H1 (cell line): ENCODE measurements around the gene PPP1R14B. TPM values are rescaled to one million over a fixed set of nuclear protein-coding genes. Genes with fewer than 3 reads are reported as not detected.

Source experiments
- CTCF ChIA-PET: fragments of 300-600 bp; sonication (Branson Sonifier 250); formaldehyde crosslinking; loops from one replicate; lab custom pipeline; 2021; ENCODE audit not compliant: partially characterized antibody; lab: Charles Lee
- POLR2A ChIA-PET: fragments of 300-600 bp; sonication (Branson Sonifier 250); formaldehyde crosslinking; loops from one replicate; lab custom pipeline; 2021; ENCODE audit warnings: inconsistent platforms; ENCODE audit not compliant: partially characterized antibody; lab: Charles Lee
- DNase-seq, 2 experiments: peaks; one replicate each; pipeline versions ENCODE4 v3.0.0 to v3.0.0-alpha.2; 2010 to 2022; ENCODE audit warnings: low spot score in 2 of 2, low read depth in 1 of 2, mixed read lengths in 1 of 2
- FAIRE-seq: peaks from 2 replicates; lab custom pipeline; 2011; peaks lifted over from hg19 to GRCh38; lab: Jason Lieb, UNC
- H2AFZ ChIP-seq: 2 replicates; pipeline ENCODE4 v1.8.1; 2012; ENCODE audit warnings: low read length, inconsistent platforms
- H2AK5ac ChIP-seq: 2 replicates; pipeline ENCODE4 v1.6.1; 2013; ENCODE audit warnings: low read depth, low read length
- H2BK120ac ChIP-seq: replicated peaks from 2 replicates; pipeline ENCODE3; 2013; ENCODE audit warnings: low read depth, low read length, inconsistent platforms
- H2BK12ac ChIP-seq: 2 replicates; pipeline ENCODE4 v1.6.1; 2013; ENCODE audit warnings: low read depth, low read length
- H2BK15ac ChIP-seq: 2 replicates; pipeline ENCODE4 v1.6.1; 2013; ENCODE audit warnings: low read length
- H2BK20ac ChIP-seq: 2 replicates; pipeline ENCODE4 v1.6.1; 2013; ENCODE audit warnings: low read length
- H2BK5ac ChIP-seq: 2 replicates; pipeline ENCODE4 v1.6.1; 2013; ENCODE audit warnings: low read depth, low read length
- H3K14ac ChIP-seq: 2 replicates; pipeline ENCODE4 v1.6.1; 2013; ENCODE audit warnings: inconsistent platforms; ENCODE audit not compliant: insufficient read length
- H3K18ac ChIP-seq: 2 replicates; pipeline ENCODE4 v1.6.1; 2013; ENCODE audit warnings: low read length; ENCODE audit errors: extremely low read depth
- H3K23ac ChIP-seq: 2 replicates; pipeline ENCODE4 v1.6.1; 2013; ENCODE audit warnings: inconsistent platforms; ENCODE audit not compliant: insufficient read length
- H3K23me2 ChIP-seq: 2 replicates; pipeline ENCODE4 v1.6.1; 2013; ENCODE audit warnings: low read depth, low read length
- H3K27ac ChIP-seq: 2 replicates; pipeline ENCODE4 v1.6.1; 2011; ENCODE audit warnings: low read depth, low read length, inconsistent platforms
- H3K27me3 ChIP-seq, 4 experiments: replicated peaks in 1 of 4; 1 replicate in 1 of 4; 2 replicates in 3 of 4; pipeline versions ENCODE4 v1.6.1 to v1.8.1; 2011 to 2013; ENCODE audit warnings: low read length in 3 of 4, mild to moderate bottlenecking in 3 of 4, inconsistent platforms in 2 of 4, mixed read lengths in 2 of 4, moderate library complexity in 1 of 4; ENCODE audit not compliant: control insufficient read depth in 3 of 4, insufficient read depth in 3 of 4; ENCODE audit errors: extremely low read depth in 1 of 4
- H3K36me3 ChIP-seq, 4 experiments: 2 replicates each; pipeline versions ENCODE4 v1.6.1 to v1.8.1; 2011 to 2013; ENCODE audit warnings: mild to moderate bottlenecking in 4 of 4, low read length in 3 of 4, moderate library complexity in 2 of 4, control low read depth in 1 of 4, inconsistent platforms in 1 of 4; ENCODE audit not compliant: insufficient read depth in 4 of 4, control insufficient read depth in 2 of 4
- H3K4ac ChIP-seq: replicated peaks from 2 replicates; pipeline ENCODE3; 2013; ENCODE audit warnings: low read length, low read depth, mixed read lengths, inconsistent platforms; ENCODE audit not compliant: insufficient read length
- H3K4me1 ChIP-seq, 4 experiments: replicated peaks in 1 of 4; 1 replicate in 1 of 4; 2 replicates in 3 of 4; pipeline versions ENCODE4 v1.6.1 to v1.8.1; 2011 to 2013; ENCODE audit warnings: low read length in 3 of 4, inconsistent platforms in 2 of 4, mixed read lengths in 1 of 4; ENCODE audit not compliant: insufficient read depth in 4 of 4, control insufficient read depth in 3 of 4
- H3K4me2 ChIP-seq, 2 experiments: 2 replicates each; pipeline versions ENCODE4 v1.6.1 to v1.8.1; 2011 to 2013; ENCODE audit warnings: low read depth in 2 of 2, low read length in 2 of 2, control low read depth in 1 of 2, inconsistent platforms in 1 of 2, mild to moderate bottlenecking in 1 of 2; ENCODE audit not compliant: insufficient read depth in 1 of 2
- H3K4me3 ChIP-seq, 4 experiments: fragments of 200-600, 300-600 bp in 1 of 4; sonication (generic), shearing (Covaris generic), sonication (Bioruptor Twin) in 1 of 4; 2 replicates each; pipeline versions ENCODE4 v1.5.1 to v1.8.1; 2011 to 2016; ENCODE audit warnings: low read length in 4 of 4, low read depth in 3 of 4, control low read depth in 2 of 4, inconsistent platforms in 2 of 4, mild to moderate bottlenecking in 2 of 4, mixed read lengths in 1 of 4, moderate library complexity in 1 of 4; ENCODE audit not compliant: insufficient read depth in 2 of 4; ENCODE audit errors: extremely low read depth in 1 of 4
- H3K56ac ChIP-seq: replicated peaks from 2 replicates; pipeline ENCODE3; 2013; ENCODE audit warnings: low read depth, mild to moderate bottlenecking, mixed read lengths, low read length, inconsistent platforms; ENCODE audit not compliant: insufficient read length
- H3K79me1 ChIP-seq: 2 replicates; pipeline ENCODE4 v1.6.1; 2013; ENCODE audit warnings: low read depth, low read length, control low read depth
- H3K79me2 ChIP-seq, 2 experiments: 2 replicates each; pipeline versions ENCODE4 v1.6.1 to v1.8.1; 2012 to 2013; ENCODE audit warnings: low read length in 2 of 2, mild to moderate bottlenecking in 2 of 2, inconsistent platforms in 1 of 2; ENCODE audit not compliant: insufficient read depth in 2 of 2, control insufficient read depth in 1 of 2
- H3K9ac ChIP-seq, 4 experiments: replicated peaks in 1 of 4; 1 replicate in 1 of 4; 2 replicates in 3 of 4; pipeline versions ENCODE4 v1.6.1 to v1.8.1; 2011 to 2013; ENCODE audit warnings: low read depth in 3 of 4, low read length in 3 of 4, control low read depth in 2 of 4, mild to moderate bottlenecking in 2 of 4, moderate library complexity in 2 of 4, inconsistent platforms in 1 of 4; ENCODE audit errors: extremely low read depth in 1 of 4
- H3K9me3 ChIP-seq, 2 experiments: 2 replicates each; pipeline versions ENCODE4 v1.6.1 to v1.8.1; 2012 to 2013; ENCODE audit warnings: mild to moderate bottlenecking in 2 of 2, moderate library complexity in 2 of 2, control low read depth in 1 of 2, inconsistent platforms in 1 of 2, low read depth in 1 of 2, low read length in 1 of 2, mixed read lengths in 1 of 2; ENCODE audit not compliant: insufficient read depth in 2 of 2
- H4K20me1 ChIP-seq, 2 experiments: replicated peaks in 1 of 2; 2 replicates each; pipeline versions ENCODE3 to v1.8.1; 2011 to 2013; ENCODE audit warnings: inconsistent platforms in 2 of 2, low read length in 2 of 2, mild to moderate bottlenecking in 1 of 2; ENCODE audit not compliant: insufficient read depth in 2 of 2, control insufficient read depth in 1 of 2
- H4K5ac ChIP-seq: 2 replicates; pipeline ENCODE4 v1.6.1; 2013; ENCODE audit warnings: low read length, low read depth, mixed read lengths, inconsistent platforms; ENCODE audit not compliant: insufficient read length
- H4K8ac ChIP-seq: 2 replicates; pipeline ENCODE4 v1.8.0; 2013; ENCODE audit warnings: mild to moderate bottlenecking, moderate library complexity, low read length, inconsistent platforms; ENCODE audit not compliant: insufficient read depth; ENCODE audit errors: extremely low read depth
- H4K91ac ChIP-seq: replicated peaks from 2 replicates; pipeline ENCODE3; 2013; ENCODE audit warnings: low read length, mixed read lengths, inconsistent platforms; ENCODE audit not compliant: insufficient read length
- CEBPB ChIP-seq: IDR thresholded peaks from 2 replicates; pipeline ENCODE4 v1.6.1; 2012; ENCODE audit warnings: low read depth, low read length
- KDM1A ChIP-seq: fragments of 200-600, 300-600 bp; sonication (generic); IDR thresholded peaks from 2 replicates; pipeline ENCODE4 v1.7.1; 2016; ENCODE audit warnings: mild to moderate bottlenecking, low read length, borderline replicate concordance
- WGBS, 2 experiments: shearing (Covaris generic) in 1 of 2; methylation state at CpG; one replicate each; pipeline versions ENCODE4 v1.1.6 to v1.1.7; 2013 to 2015; ENCODE audit warnings: low lambda C conversion rate in 2 of 2, mixed read lengths in 2 of 2, inconsistent platforms in 1 of 2, low coverage in 1 of 2, missing lambda C conversion rate in 1 of 2; ENCODE audit not compliant: insufficient replicate concordance in 2 of 2, insufficient coverage in 1 of 2, insufficient read length in 1 of 2; ENCODE audit errors: extremely low coverage in 1 of 2, missing lambda C conversion rate in 1 of 2; 5-methylcytosine and 5-hydroxymethylcytosine counted together
- polyA plus RNA-seq, 7 experiments: library from polyadenylated mRNA; depleted of rRNA in 3 of 7; stranded (reverse) in 5 of 7; unstranded in 2 of 7; fragments of >200 nt in 5 of 7; fragments of 200-250 nt in 2 of 7; gene quantifications; 1 replicate in 5 of 7; 2 replicates in 1 of 7; 4 replicates in 1 of 7; pipeline versions ENCODE4 v1.2.1 to v1.2.3, GENCODE V29; 2011 to 2013; ENCODE audit warnings: missing spikeins in 2 of 7, mixed read lengths in 2 of 7
- total RNA-seq: library from RNA; stranded (reverse); fragmentation: NEBNext Ultra II Directional; extraction: Animal tissue kit (Norgen Biotek cat#: 25700); gene quantifications from 2 replicates; pipeline ENCODE4 v1.2.1, GENCODE V29; 2021

The PPP1R14B gene
- total and polyA plus RNA-seq, 2 of the 8 experiments (the other 6 are each of a cell fraction or from before 2014, with no cell fraction given), result 265 to 419 TPM

DNA sequence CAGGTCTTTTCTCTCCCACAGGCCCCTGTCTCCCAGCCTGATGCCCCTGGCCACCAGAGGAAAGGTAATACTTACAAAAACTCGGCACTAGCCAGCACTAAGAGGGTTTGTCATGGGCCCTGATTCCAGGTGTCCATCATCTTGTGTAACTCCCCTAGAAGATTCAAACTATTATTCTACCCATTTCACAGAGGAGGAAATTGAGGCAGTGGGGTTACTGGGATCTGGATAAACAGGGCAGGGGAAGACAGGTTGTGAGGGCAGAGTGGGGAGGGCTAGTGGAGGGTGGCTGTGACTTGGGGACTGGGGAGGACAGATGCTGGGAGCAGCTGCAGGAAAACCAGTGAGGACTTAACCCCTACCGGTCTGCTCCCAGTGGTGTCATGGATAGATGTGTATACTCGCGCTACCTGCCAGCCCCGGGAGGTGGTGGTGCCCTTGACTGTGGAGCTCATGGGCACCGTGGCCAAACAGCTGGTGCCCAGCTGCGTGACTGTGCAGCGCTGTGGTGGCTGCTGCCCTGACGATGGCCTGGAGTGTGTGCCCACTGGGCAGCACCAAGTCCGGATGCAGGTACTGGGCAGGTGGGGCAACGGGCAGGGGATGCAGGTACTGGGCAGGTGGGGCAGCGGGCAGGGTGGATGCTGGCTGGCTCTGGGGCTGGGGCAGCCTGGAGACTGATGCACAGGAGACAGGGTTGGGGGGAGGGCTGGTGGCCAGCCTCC lies 11.1 kb downstream of the PPP1R14B start:
- peaks cover 0 to 12% (median 6%) of the 10 kb centered on the region in 4 experiments; a peak in 4 of 7 replicates for H3K27me3 ChIP-seq
- no peak overlapping the region for H3K18ac ChIP-seq
- peaks cover 16% of the 10 kb centered on the region for H3K23me2 ChIP-seq
- H3K36me3 ChIP-seq, result peaks cover 0 to 5% (median 1%) of the 10 kb centered on the region in 4 experiments; a peak in 1 of 8 replicates
- DNase-seq, result no peak
- no peak overlapping the region; a peak in 1 of 7 replicates for H3K9ac ChIP-seq
- H3K27ac ChIP-seq, result no peak overlapping the region
- no peaks in the 10 kb centered on the region for H3K9me3 ChIP-seq
- TF ChIP-seq KDM1A, result 0 out of 2 replicates have a peak, but pooled peaks have one; percentile 64
- TF ChIP-seq CEBPB, result no peak
- H2AFZ ChIP-seq, result no peak overlapping the region
- H3K56ac ChIP-seq, result no peak overlapping the region
- H3K79me2 ChIP-seq, result no peaks in the 10 kb centered on the region
- no peak overlapping the region for H3K4ac ChIP-seq
- WGBS, 2 experiments, result 90% methylated on average over 12 of the region's 12 CpGs; no CpG with 5 or more reads in 1 of the 2 experiments
- H2BK15ac ChIP-seq, result no peak overlapping the region
- H3K4me2 ChIP-seq, result peak overlapping the region; percentile 50 to 87
- H2BK120ac ChIP-seq, result no peak overlapping the region
- ChIA-PET CTCF (interaction anchor here (0.6 to 8.6 kb wide), 5 partner anchors 16 to 36 kb away, joined by 3 to 51 read pairs (median 7); partner anchors contain the start of genes FERMT3 and PLCB3), POLR2A (interaction anchor here (0.6 to 11.9 kb wide), 7 partner anchors 11 to 162 kb away, joined by 3 to 190 read pairs (median 5); partner anchors contain the start of genes FKBP2, PLCB3 and PPP1R14B)
- peaks cover 0 to 6% of the 10 kb centered on the region in 2 experiments for H4K20me1 ChIP-seq
- no peak overlapping the region for H2AK5ac ChIP-seq
- H3K4me1 ChIP-seq, result peaks cover 0 to 19% (median 7%) of the 10 kb centered on the region in 4 experiments; a peak in 6 of 7 replicates
- no peak overlapping the region for H2BK20ac ChIP-seq
- no peak overlapping the region for H4K8ac ChIP-seq
- H3K79me1 ChIP-seq, result no peaks in the 10 kb centered on the region; the same call in 1 of the 2 replicates
- FAIRE-seq, result no peak
- H2BK5ac ChIP-seq, result no peak overlapping the region
- peak overlapping the region; percentile 39 to 70 (median 52) for H3K4me3 ChIP-seq
- no peak overlapping the region for H4K5ac ChIP-seq
- H3K23ac ChIP-seq, result no peak overlapping the region
- H2BK12ac ChIP-seq, result no peak overlapping the region
- H4K91ac ChIP-seq, result no peak overlapping the region
- H3K14ac ChIP-seq, result no peak overlapping the region
